HL-60/S4 (cell line): ENCODE measurements around the gene GPRC5C.

Experiments
- in situ Hi-C: fragments of 300-500 bp; cut with MboI; formaldehyde crosslinking; loops from 2 replicates; pipeline ENCODE4 v1.14.3; 2022; ENCODE audit warnings: low sequenced_read_pairs

GPRC5C gene, protein sequence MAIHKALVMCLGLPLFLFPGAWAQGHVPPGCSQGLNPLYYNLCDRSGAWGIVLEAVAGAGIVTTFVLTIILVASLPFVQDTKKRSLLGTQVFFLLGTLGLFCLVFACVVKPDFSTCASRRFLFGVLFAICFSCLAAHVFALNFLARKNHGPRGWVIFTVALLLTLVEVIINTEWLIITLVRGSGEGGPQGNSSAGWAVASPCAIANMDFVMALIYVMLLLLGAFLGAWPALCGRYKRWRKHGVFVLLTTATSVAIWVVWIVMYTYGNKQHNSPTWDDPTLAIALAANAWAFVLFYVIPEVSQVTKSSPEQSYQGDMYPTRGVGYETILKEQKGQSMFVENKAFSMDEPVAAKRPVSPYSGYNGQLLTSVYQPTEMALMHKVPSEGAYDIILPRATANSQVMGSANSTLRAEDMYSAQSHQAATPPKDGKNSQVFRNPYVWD

DNA sequence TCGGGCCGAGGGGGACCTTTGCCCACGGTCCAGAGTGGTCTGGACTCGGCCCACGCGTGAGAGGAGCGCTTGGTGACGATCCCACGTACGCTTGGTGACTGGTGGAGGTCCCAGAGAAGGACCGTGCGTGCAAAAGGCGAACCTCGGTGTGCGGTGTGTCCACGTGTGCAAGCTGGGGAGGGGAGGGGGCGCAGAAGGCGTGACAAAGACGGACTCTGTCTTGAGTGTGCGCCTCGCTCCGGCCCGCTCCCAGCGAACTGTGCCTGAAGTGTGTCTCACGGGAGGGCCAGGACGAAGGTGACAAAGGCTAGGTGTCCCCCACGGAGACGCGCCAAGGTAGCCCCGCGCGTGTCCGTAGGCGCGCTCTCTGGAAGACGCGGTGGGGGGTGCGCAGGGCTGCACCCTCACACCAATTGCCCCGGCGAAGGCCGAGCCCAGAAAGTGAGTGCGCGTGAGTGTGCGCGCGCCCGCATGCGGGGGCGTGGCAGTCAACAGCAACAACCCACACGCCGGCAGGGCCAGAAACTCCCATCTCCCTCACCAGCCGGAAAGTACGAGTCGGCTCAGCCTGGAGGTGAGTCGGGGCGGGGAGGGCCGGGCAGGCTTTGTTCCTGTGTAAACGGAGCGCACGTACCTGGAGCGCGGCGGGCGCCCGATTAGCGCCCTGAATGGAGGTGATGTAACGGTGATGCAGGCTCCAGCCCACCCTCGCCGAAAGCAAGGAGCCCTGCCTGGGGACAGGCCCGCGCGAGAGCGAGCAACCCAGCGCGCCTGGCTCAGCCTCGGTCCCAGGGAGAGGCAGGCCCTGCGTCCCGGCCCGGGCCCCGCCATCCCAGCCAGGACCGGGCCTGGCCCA is at the start of gene GPRC5C:
Gene GPRC5C (plus strand): TSS at position 521 of the 856 bp plus-strand sequence. CDS start 7,689 bp downstream, outside the sequence.
- in situ Hi-C loops: no loop called here

DNA sequence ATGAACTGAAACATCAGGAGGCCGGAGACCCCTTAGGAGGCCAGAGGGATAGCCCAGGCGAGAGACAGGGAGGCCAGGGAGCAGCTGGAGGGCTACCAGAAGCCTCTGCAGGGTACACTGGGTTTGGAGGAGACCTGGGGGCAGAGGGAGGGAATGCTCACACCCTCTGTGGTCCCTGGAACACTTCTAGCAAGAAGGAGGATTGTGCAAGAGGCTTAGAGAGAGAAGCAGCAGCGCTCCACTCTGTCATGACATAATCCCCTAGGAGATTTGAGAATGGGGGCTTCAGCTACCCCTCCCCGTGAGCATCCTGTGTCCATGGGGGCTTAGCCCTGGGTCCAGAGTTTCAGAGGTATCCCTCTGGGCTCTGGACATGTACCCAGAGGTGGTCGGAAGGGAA is 48.7 kb upstream of the GPRC5C start:
- in situ Hi-C loops: no loop called here

DNA sequence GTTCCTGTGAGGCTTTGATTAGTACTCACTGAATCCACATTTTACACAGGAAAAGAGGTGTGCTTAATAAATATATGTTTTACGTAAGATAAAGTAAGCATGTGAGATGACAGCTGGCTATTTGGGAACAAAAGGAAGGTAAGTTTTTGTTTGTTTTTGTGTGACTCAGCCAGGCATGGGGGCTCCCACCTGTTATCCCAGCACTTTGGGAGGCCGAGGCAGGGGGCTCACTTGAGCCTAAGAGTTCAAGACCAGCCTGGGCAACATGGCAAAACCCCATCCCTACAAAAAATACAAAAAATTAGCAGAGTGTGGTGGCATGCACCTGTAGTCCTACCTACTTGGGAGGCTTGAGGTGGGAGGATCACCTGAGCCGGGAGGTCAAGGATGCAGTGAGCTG is 46.7 kb upstream of the GPRC5C start:
- in situ Hi-C loops: no loop called here

DNA sequence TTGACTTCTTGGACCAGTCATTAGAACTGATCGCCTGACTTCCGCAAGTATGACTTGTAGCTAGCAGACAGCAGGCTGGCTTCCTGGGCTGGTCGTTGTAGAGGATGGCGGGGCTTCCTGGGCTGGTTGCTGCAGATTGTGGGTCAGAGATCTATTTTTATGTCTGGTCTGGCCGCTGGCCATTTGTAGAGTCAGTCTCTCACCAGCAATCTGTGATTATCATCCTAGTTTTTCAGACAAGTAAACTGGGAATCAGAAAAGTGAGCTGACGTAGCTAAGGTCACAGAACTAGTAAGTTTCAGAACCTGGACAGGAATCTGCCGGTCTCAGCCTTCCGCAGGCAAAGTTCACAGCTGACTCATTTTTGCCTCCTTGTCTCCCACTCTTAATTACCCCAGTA is 45.5 kb upstream of the GPRC5C start:
- in situ Hi-C loops: no loop called here

DNA sequence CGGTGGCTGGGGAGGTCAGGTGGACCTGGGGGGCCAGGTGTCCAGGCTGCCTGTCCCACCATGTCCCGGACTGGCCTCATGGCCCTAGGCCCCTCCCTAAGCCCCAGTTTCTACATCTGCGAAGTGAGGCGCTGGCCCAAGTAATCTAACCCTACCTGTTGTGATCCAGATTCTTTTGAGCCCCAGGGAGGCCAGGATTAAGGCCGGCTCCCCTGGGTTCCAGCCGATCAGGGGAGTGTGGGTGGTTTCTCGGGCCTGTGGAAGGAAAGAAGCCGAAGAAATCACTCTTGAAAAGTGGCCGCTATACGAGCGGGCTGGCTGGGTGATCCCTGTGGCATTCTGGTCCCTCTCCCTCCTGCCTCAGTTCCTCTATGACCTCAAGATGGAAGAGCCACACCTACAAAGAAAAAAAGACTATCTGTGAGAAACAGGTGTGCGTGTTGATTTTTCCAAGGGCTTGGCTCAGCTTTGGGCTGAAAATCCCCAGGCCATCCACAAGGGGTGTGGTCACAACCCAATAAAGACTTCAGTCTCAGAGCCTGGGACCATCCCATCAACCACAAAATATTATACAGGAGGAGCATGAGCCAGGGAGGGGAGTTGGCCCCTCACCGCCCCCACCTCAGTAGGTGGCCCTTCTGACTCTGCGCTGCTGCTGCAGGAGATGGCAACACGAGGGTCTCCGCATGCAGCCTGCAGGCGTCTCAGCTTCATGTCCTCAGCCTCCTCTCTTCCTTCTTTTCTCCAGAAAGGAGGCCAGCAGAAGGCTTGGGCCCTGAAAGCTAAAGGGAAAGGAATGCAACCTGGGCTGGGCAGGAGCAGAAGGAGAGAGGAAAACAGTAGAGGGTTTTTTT is 44.3 kb upstream of the GPRC5C start:
- in situ Hi-C loops: no loop called here

DNA sequence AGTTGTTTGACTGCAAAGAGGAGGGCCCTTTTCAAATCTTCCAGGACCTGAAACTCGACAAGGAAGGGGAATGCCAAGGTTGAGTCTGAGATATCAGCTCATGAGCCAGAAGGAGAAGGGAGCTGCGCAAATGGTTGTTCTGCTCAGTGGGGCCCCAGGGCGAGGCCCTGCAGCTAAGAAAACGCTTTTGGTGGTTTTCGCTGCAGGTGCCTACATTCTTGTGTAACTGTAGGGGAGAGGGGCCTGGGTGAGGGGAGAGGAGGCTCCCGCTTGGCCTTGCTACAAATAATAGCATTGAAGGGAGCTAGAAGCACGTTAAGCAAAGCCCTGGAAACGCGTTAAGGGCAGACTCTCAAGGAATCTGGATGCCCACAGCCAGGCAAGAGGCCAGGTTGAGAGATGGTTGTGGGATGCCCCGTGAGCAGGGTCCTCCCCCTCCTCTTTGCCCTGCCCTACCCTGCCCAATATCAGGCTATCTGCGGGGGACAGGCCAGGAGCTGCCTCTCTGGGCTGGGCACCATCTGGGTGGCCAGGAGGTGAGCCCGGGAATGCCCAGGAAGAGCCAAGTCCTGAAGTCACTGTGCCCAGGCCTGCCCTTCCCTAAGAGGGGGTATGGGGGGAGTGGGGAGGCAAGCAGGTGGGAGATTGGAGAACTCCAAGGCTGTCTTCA is 42.7 kb upstream of the GPRC5C start:
- in situ Hi-C loops: no loop called here

DNA sequence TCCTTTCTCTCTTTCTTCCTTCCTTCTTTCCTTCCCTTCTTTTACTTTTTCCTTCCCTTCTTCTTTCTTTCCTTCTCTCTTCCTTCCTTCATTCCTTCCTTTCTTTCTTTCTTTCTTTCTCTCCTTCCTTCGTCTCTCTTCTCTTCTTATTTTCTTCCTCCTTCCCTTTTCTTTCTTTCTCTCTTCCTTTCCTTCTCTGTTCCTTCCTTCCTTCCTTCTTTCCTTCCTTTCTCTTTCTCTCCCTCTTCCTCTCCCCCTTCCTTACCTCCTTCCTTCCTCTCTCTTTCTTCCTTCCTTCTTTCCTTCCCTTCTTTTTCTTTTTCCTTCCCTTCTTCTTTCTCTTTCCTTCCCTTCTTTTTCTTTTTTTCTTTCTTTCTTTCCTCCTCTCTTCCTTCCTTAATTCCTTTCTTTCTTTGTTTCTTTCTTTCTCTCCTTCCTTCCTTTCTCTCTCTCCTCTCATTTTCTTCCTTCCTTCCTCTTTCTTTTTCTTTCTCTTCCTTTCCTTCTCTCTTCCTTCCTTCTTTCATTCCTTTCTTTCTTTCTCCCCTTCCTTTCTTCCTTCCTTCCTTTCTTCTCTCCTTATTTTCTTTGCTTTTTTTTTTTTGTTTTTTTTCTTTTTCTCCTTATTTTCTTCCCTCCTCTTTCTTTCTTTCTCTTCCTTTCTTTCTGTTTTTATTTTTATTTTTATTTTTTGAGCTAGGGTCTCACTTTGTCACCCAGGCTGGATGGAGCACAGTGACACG is 41.8 kb upstream of the GPRC5C start:
- in situ Hi-C loops: no loop called here

DNA sequence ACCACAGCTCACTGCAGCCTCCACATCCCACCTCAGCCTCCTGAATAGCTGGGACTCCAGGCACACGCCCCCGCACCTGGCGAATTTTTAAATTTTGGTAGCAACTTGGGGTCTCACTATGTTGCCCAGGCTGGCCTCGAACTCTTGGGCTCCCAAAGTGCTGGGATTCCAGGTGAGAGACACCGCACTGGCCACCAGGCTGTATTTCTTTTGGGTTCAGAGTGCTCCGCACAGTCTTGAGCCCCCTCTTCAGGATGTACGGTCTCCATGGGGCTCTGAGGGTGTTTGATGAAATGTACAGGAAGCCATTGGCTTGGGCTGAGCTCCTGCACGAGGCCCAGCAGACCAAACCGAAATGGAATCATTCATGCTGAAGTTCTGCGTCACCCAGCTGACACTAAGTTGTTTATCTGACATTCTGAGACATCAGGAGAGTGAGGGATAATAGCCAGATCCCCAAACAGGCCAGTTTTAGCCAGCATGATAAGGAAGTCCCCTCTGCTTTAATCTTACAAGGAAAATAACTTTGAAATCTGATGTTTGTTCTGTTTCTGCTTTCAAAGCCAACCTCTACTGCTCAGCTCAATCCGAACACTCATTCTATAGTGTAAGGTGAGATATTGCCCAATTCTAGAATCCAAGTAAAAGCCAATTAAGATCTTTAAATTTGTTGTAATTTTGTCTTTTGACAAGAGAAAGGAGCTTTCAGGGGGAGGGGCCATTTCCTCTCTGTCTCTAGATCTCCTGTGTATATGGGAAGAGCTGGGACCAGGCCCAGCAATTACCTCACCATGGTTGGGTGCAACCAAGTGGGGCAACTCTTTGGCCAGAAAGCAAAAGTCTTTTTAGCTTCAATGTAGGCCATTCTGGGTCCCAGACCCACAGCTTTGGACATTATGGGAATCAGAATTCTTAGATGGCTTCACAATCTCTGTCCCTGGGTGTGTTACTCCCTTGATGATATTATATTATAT is 40.9 kb upstream of the GPRC5C start:
- in situ Hi-C loops: no loop called here

DNA sequence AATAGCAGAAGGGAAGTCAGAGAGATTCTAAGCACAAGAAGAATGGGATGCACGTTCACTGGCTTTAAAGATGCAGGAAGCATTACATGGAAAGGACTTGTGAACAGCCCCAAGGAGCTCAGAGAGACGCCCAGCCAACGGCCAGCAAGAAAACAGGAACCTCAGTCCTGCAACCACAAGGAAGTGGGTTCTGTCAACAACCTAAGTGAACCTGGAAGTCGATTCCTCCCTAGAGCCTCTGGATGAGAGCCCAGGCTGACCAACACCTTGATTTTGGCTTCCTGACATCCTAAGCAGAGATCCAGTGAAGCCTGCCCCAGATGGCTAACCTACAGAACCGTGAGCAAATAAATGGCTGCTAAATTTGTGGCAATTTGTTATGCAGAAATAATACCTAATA is 40.1 kb upstream of the GPRC5C start:
- in situ Hi-C loops: no loop called here

DNA sequence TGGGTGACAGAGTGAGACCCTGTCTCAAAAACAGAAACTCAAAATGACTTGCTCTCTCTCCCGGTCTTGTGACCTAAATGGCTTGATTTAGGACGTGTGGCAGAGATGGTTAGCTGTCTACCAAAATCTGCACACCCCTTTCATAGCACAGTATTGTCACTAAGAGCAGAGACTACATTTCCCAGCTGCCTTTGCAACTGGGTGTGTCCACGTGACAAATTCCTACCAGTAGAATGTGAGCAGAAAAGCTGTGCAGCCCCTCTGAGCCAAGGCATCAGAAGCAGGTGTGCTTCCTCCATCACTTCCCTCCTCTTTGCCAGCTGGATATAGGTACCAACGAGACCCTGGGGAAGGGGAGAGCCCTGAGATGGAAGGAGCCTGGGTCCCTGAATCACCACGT is 39.0 kb upstream of the GPRC5C start:
- in situ Hi-C loops: no loop called here

DNA sequence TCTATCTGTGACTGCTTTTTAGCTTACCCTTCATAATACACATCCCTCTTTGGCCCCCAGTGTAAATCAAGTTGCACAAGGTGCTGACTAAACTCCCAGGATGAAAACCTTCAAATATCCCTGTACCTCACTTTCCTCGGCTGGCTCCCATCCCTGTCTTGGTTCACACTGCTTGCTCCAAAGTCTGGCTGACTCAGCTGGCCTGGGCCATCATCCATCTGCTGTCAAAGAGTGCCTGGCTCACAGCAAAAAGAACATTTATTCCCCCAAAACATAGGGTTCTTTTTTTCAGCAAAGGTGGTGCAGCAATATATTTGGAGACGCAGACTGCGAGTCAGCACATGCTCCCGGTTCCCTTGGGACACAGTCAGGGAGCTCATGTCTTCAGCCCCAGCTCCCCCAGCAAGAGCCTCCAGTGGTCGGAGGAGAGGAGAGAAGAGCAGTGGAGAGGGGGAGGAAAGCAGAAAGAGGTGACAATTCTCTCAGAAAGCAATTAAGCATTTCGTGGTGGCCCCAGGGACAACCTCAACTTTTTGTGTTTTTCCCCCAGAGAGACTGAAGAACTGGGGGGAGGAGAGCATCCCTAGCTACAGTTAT is 38.4 kb upstream of the GPRC5C start:
- in situ Hi-C loops: no loop called here

DNA sequence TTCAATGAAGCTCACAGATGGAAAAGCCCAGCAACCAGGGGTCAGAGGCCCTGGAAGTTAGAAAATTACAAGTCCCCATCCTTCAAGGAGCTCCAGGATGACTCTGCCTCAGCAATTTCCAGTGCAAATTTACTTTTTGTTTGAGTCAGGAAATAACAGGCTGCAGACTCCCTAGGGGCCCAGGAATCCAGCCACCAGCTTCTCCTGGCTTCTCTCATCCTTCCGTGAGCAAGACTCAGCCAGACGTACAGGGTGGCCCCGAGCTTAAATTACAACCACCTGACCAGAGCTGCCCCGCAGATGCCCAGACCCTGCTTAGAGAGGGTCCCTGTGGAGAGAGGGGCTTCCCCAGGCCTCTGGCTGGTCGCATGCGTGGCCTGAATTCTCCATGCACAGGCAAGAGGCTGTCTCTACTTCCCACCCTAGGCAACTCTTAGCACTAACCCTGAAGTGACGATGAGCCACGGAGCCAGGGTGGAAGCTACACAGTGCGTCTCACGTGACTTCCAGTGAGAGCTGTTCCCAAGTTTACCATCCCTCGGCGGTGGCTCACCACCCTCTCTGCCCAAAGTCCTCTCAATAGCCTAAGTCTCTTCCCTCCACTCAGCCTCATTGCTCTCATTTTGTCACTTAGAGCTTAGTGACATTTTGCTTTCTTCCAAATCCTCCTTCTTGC is 37.5 kb upstream of the GPRC5C start:
- in situ Hi-C loops: no loop called here

DNA sequence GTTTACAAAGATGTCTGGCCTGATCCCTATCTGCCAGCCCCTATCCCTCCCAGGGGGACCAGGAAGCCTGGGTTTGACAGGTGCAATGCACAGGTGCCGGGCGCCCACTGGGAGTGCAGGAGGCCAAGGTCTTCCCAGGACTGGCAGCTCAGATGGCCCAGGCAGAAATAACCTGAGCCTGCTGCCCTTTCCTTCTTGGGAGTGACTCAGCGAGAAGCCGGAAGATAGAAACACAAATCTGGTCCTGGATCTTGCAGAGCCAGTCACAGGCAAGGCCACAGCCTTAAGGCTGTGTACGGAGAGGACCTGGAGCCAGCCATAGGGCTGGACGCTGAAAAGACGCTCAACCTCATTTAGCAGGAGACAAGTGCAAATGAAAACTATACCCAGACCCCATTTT is 36.9 kb upstream of the GPRC5C start:
- in situ Hi-C loops: no loop called here

DNA sequence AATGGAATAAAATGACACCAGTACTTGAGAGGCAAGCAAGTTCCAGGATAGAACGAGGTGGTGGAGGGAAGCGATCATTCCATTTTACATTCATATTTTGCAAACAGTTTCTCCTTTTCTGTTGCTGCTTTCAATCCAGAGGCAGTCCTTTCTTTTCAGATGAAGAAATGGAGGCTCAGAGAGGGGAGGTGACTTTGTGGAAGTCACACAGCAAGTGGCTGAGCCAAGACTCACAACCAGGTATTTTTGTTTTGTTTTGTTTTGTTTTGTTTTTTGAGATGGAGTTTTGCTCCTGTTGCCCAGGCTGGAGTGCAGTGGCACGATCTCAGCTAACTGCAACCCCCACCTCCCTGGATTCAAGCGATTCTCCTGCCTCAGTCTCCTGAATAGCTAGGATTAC is 35.3 kb upstream of the GPRC5C start:
- in situ Hi-C loops: no loop called here

DNA sequence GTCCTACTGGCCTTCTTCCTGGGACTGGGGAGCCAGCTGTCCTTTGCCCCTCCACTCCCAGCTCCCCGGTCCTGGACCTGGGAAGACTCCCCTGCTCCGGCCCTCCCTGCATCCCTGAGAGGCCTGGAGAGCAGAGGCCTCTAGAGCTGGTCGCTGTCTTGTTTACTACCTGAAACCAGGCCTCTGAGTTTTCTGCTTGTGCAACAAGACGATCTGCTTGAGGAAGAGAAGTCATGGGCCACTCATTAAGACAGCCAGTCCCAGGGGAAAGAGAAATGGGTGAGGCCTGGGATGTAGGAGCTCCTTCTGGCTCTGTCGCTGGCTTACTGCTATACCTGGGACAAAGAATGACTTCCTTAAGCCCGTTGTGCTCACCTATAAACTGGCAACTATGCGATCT is 29.8 kb upstream of the GPRC5C start:
- in situ Hi-C loops: no loop called here

DNA sequence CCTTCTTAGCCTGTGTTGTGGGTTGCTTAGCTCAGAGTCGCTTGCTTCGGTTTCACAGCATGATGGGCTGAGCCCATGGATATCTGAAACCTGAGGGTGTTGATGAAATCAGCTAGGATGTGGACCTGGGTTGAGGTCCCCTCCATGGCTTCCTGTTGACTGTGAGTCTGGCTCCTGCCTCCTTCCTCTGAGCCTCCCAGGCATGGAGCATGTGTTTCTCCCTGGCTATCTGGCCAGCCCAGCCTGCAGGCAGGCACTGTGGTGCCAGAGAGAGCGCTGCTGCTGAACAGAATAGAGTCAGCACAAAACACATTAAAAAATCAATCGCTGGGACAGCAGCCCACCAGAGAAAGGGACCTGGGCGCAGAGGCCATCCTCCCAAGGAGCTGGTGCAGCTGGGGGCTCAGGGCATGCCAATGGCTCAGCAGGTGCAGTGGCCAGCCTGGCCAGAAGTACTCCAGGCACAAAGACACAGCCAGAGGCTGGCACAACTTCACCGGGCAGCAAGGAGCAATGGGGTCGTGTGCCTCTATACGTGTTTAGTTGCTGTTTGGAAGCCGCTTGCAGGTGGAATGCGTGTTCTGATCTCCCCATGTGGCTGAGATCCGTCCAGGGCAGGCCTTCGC is 28.3 kb upstream of the GPRC5C start:
- in situ Hi-C loops: no loop called here

DNA sequence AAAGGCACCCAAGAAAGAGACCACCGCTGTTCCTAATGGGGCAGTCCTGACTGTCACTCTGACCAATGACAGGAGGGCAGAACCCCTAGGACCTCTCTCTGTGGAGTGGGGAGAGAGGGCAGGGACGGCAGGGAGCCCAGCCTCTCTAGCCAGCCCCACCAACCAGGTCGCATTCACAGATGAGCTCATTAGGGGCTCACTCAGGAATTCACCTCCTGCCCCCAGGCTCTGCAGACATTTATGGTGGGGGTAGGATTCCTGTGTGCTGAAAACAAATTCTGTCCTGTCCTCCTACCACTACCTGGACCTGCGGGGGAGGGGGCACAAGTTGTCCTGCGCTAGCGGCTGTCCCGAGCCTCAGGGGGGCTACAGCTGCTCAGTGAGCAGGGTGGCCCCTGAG is 27.7 kb upstream of the GPRC5C start:
- in situ Hi-C loops: no loop called here
